H1 (cell line): ENCODE results near the gene PIK3R1. TPM values are rescaled to one million over a fixed set of nuclear protein-coding genes. Genes with fewer than 3 reads are reported as not detected.

Experiments used
- CTCF ChIA-PET: fragments of 300-600 bp; sonication (Branson Sonifier 250); formaldehyde crosslinking; loops from one replicate; lab custom pipeline; 2021; ENCODE audit not compliant: partially characterized antibody; lab: Charles Lee
- POLR2A ChIA-PET: fragments of 300-600 bp; sonication (Branson Sonifier 250); formaldehyde crosslinking; loops from one replicate; lab custom pipeline; 2021; ENCODE audit warnings: inconsistent platforms; ENCODE audit not compliant: partially characterized antibody; lab: Charles Lee
- DNase-seq, 2 experiments: peaks; one replicate each; pipeline versions ENCODE4 v3.0.0 to v3.0.0-alpha.2; 2010 to 2022; ENCODE audit warnings: low spot score in 2 of 2, low read depth in 1 of 2, mixed read lengths in 1 of 2
- FAIRE-seq: peaks from 2 replicates; lab custom pipeline; 2011; peaks lifted over from hg19 to GRCh38; lab: Jason Lieb, UNC
- H2AFZ ChIP-seq: 2 replicates; pipeline ENCODE4 v1.8.1; 2012; ENCODE audit warnings: low read length, inconsistent platforms
- H2AK5ac ChIP-seq: 2 replicates; pipeline ENCODE4 v1.6.1; 2013; ENCODE audit warnings: low read depth, low read length
- H2BK120ac ChIP-seq: replicated peaks from 2 replicates; pipeline ENCODE3; 2013; ENCODE audit warnings: low read depth, low read length, inconsistent platforms
- H2BK12ac ChIP-seq: 2 replicates; pipeline ENCODE4 v1.6.1; 2013; ENCODE audit warnings: low read depth, low read length
- H2BK15ac ChIP-seq: 2 replicates; pipeline ENCODE4 v1.6.1; 2013; ENCODE audit warnings: low read length
- H2BK20ac ChIP-seq: 2 replicates; pipeline ENCODE4 v1.6.1; 2013; ENCODE audit warnings: low read length
- H2BK5ac ChIP-seq: 2 replicates; pipeline ENCODE4 v1.6.1; 2013; ENCODE audit warnings: low read depth, low read length
- H3K14ac ChIP-seq: 2 replicates; pipeline ENCODE4 v1.6.1; 2013; ENCODE audit warnings: inconsistent platforms; ENCODE audit not compliant: insufficient read length
- H3K18ac ChIP-seq: 2 replicates; pipeline ENCODE4 v1.6.1; 2013; ENCODE audit warnings: low read length; ENCODE audit errors: extremely low read depth
- H3K23ac ChIP-seq: 2 replicates; pipeline ENCODE4 v1.6.1; 2013; ENCODE audit warnings: inconsistent platforms; ENCODE audit not compliant: insufficient read length
- H3K23me2 ChIP-seq: 2 replicates; pipeline ENCODE4 v1.6.1; 2013; ENCODE audit warnings: low read depth, low read length
- H3K27ac ChIP-seq: 2 replicates; pipeline ENCODE4 v1.6.1; 2011; ENCODE audit warnings: low read depth, low read length, inconsistent platforms
- H3K27me3 ChIP-seq, 4 experiments: replicated peaks in 1 of 4; 1 replicate in 1 of 4; 2 replicates in 3 of 4; pipeline versions ENCODE4 v1.6.1 to v1.8.1; 2011 to 2013; ENCODE audit warnings: low read length in 3 of 4, mild to moderate bottlenecking in 3 of 4, inconsistent platforms in 2 of 4, mixed read lengths in 2 of 4, moderate library complexity in 1 of 4; ENCODE audit not compliant: control insufficient read depth in 3 of 4, insufficient read depth in 3 of 4; ENCODE audit errors: extremely low read depth in 1 of 4
- H3K36me3 ChIP-seq, 4 experiments: 2 replicates each; pipeline versions ENCODE4 v1.6.1 to v1.8.1; 2011 to 2013; ENCODE audit warnings: mild to moderate bottlenecking in 4 of 4, low read length in 3 of 4, moderate library complexity in 2 of 4, control low read depth in 1 of 4, inconsistent platforms in 1 of 4; ENCODE audit not compliant: insufficient read depth in 4 of 4, control insufficient read depth in 2 of 4
- H3K4ac ChIP-seq: replicated peaks from 2 replicates; pipeline ENCODE3; 2013; ENCODE audit warnings: low read length, low read depth, mixed read lengths, inconsistent platforms; ENCODE audit not compliant: insufficient read length
- H3K4me1 ChIP-seq, 4 experiments: replicated peaks in 1 of 4; 1 replicate in 1 of 4; 2 replicates in 3 of 4; pipeline versions ENCODE4 v1.6.1 to v1.8.1; 2011 to 2013; ENCODE audit warnings: low read length in 3 of 4, inconsistent platforms in 2 of 4, mixed read lengths in 1 of 4; ENCODE audit not compliant: insufficient read depth in 4 of 4, control insufficient read depth in 3 of 4
- H3K4me2 ChIP-seq, 2 experiments: 2 replicates each; pipeline versions ENCODE4 v1.6.1 to v1.8.1; 2011 to 2013; ENCODE audit warnings: low read depth in 2 of 2, low read length in 2 of 2, control low read depth in 1 of 2, inconsistent platforms in 1 of 2, mild to moderate bottlenecking in 1 of 2; ENCODE audit not compliant: insufficient read depth in 1 of 2
- H3K4me3 ChIP-seq, 4 experiments: fragments of 200-600, 300-600 bp in 1 of 4; sonication (generic), shearing (Covaris generic), sonication (Bioruptor Twin) in 1 of 4; 2 replicates each; pipeline versions ENCODE4 v1.5.1 to v1.8.1; 2011 to 2016; ENCODE audit warnings: low read length in 4 of 4, low read depth in 3 of 4, control low read depth in 2 of 4, inconsistent platforms in 2 of 4, mild to moderate bottlenecking in 2 of 4, mixed read lengths in 1 of 4, moderate library complexity in 1 of 4; ENCODE audit not compliant: insufficient read depth in 2 of 4; ENCODE audit errors: extremely low read depth in 1 of 4
- H3K56ac ChIP-seq: replicated peaks from 2 replicates; pipeline ENCODE3; 2013; ENCODE audit warnings: low read depth, mild to moderate bottlenecking, mixed read lengths, low read length, inconsistent platforms; ENCODE audit not compliant: insufficient read length
- H3K79me1 ChIP-seq: 2 replicates; pipeline ENCODE4 v1.6.1; 2013; ENCODE audit warnings: low read depth, low read length, control low read depth
- H3K79me2 ChIP-seq, 2 experiments: 2 replicates each; pipeline versions ENCODE4 v1.6.1 to v1.8.1; 2012 to 2013; ENCODE audit warnings: low read length in 2 of 2, mild to moderate bottlenecking in 2 of 2, inconsistent platforms in 1 of 2; ENCODE audit not compliant: insufficient read depth in 2 of 2, control insufficient read depth in 1 of 2
- H3K9ac ChIP-seq, 4 experiments: replicated peaks in 1 of 4; 1 replicate in 1 of 4; 2 replicates in 3 of 4; pipeline versions ENCODE4 v1.6.1 to v1.8.1; 2011 to 2013; ENCODE audit warnings: low read depth in 3 of 4, low read length in 3 of 4, control low read depth in 2 of 4, mild to moderate bottlenecking in 2 of 4, moderate library complexity in 2 of 4, inconsistent platforms in 1 of 4; ENCODE audit errors: extremely low read depth in 1 of 4
- H3K9me3 ChIP-seq, 2 experiments: 2 replicates each; pipeline versions ENCODE4 v1.6.1 to v1.8.1; 2012 to 2013; ENCODE audit warnings: mild to moderate bottlenecking in 2 of 2, moderate library complexity in 2 of 2, control low read depth in 1 of 2, inconsistent platforms in 1 of 2, low read depth in 1 of 2, low read length in 1 of 2, mixed read lengths in 1 of 2; ENCODE audit not compliant: insufficient read depth in 2 of 2
- H4K20me1 ChIP-seq, 2 experiments: replicated peaks in 1 of 2; 2 replicates each; pipeline versions ENCODE3 to v1.8.1; 2011 to 2013; ENCODE audit warnings: inconsistent platforms in 2 of 2, low read length in 2 of 2, mild to moderate bottlenecking in 1 of 2; ENCODE audit not compliant: insufficient read depth in 2 of 2, control insufficient read depth in 1 of 2
- H4K5ac ChIP-seq: 2 replicates; pipeline ENCODE4 v1.6.1; 2013; ENCODE audit warnings: low read length, low read depth, mixed read lengths, inconsistent platforms; ENCODE audit not compliant: insufficient read length
- H4K8ac ChIP-seq: 2 replicates; pipeline ENCODE4 v1.8.0; 2013; ENCODE audit warnings: mild to moderate bottlenecking, moderate library complexity, low read length, inconsistent platforms; ENCODE audit not compliant: insufficient read depth; ENCODE audit errors: extremely low read depth
- H4K91ac ChIP-seq: replicated peaks from 2 replicates; pipeline ENCODE3; 2013; ENCODE audit warnings: low read length, mixed read lengths, inconsistent platforms; ENCODE audit not compliant: insufficient read length
- SP2 ChIP-seq: IDR thresholded peaks from 2 replicates; pipeline ENCODE4 v1.6.1; 2012; ENCODE audit warnings: mild to moderate bottlenecking, low read length, inconsistent platforms
- YY1 ChIP-seq: IDR thresholded peaks from 2 replicates; pipeline ENCODE4 v1.6.1; 2011; ENCODE audit warnings: low read depth, mild to moderate bottlenecking, low read length
- WGBS, 2 experiments: shearing (Covaris generic) in 1 of 2; methylation state at CpG; one replicate each; pipeline versions ENCODE4 v1.1.6 to v1.1.7; 2013 to 2015; ENCODE audit warnings: low lambda C conversion rate in 2 of 2, mixed read lengths in 2 of 2, inconsistent platforms in 1 of 2, low coverage in 1 of 2, missing lambda C conversion rate in 1 of 2; ENCODE audit not compliant: insufficient replicate concordance in 2 of 2, insufficient coverage in 1 of 2, insufficient read length in 1 of 2; ENCODE audit errors: extremely low coverage in 1 of 2, missing lambda C conversion rate in 1 of 2; 5-methylcytosine and 5-hydroxymethylcytosine counted together
- polyA plus RNA-seq, 7 experiments: library from polyadenylated mRNA; depleted of rRNA in 3 of 7; stranded (reverse) in 5 of 7; unstranded in 2 of 7; fragments of >200 nt in 5 of 7; fragments of 200-250 nt in 2 of 7; gene quantifications; 1 replicate in 5 of 7; 2 replicates in 1 of 7; 4 replicates in 1 of 7; pipeline versions ENCODE4 v1.2.1 to v1.2.3, GENCODE V29; 2011 to 2013; ENCODE audit warnings: missing spikeins in 2 of 7, mixed read lengths in 2 of 7
- total RNA-seq: library from RNA; stranded (reverse); fragmentation: NEBNext Ultra II Directional; extraction: Animal tissue kit (Norgen Biotek cat#: 25700); gene quantifications from 2 replicates; pipeline ENCODE4 v1.2.1, GENCODE V29; 2021

Gene PIK3R1
- total and polyA plus RNA-seq, 2 of the 8 experiments (the other 6 are each of a cell fraction or from before 2014, with no cell fraction given), result 2.3 to 13.7 TPM

DNA sequence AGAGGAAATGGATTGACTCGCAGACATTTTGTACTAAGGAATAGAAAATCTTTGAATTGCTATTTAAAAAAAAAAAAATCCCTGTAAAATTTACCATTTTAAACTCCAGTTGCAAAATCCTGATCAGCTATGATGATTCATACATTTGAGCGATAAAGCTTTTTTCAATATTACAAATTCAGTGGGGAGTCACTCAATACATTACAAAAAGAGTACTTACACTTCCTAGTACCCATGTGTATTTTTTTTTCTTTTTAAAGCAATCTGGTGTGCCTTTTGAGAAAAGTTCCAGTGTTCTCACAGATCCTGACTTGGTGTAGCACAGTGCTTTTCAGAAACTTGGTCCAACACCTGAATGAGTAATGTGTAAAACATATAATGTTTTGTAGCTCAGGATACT is 54.3 kb downstream of the PIK3R1 start:
- no peak overlapping the region for H4K91ac ChIP-seq
- TF ChIP-seq SP2, result no peak
- TF ChIP-seq YY1, result no peak

More for the DNA sequence above, 54.3 kb downstream of the PIK3R1 start:
- Histone ChIP-seq H3K79me1 (no peaks in the 10 kb centered on the region), H4K8ac (no peak overlapping the region), H3K23me2 (no peaks in the 10 kb centered on the region), H2BK20ac (no peak overlapping the region), H3K14ac (no peak overlapping the region), H2AFZ (no peak overlapping the region), H3K27ac (no peak overlapping the region), H3K4me3 (no peak overlapping the region), H3K23ac (no peak overlapping the region), H3K9ac (no peak overlapping the region), H3K9me3 (no peaks in the 10 kb centered on the region), H3K4me1 (peaks cover 0 to 4% (median 0%) of the 10 kb centered on the region in 4 experiments; a peak in 1 of 7 replicates), H3K4ac (no peak overlapping the region), H3K79me2 (no peaks in the 10 kb centered on the region), H3K27me3 (no peaks in the 10 kb centered on the region), H3K56ac (no peak overlapping the region), H2BK120ac (no peak overlapping the region), H2AK5ac (no peak overlapping the region), H3K4me2 (no peak overlapping the region), H3K36me3 (no peaks in the 10 kb centered on the region; a peak in 1 of 8 replicates), H3K18ac (no peak overlapping the region), H2BK5ac (no peak overlapping the region), H4K20me1 (no peaks in the 10 kb centered on the region), H2BK12ac (no peak overlapping the region), H4K5ac (no peak overlapping the region), H2BK15ac (no peak overlapping the region)
- no peak for DNase-seq
- ChIA-PET CTCF (interaction anchor here (1.1 to 2.0 kb wide), 2 partner anchors 17 kb away, joined by 3 to 4 read pairs; no protein-coding TSS in a partner anchor), POLR2A (no interaction called here)
- 91% methylated on average over 2 of the region's 2 CpGs; no CpG with 5 or more reads in 1 of the 2 experiments for WGBS, 2 experiments
- FAIRE-seq, result no peak
